Measurements from ENCODE around the gene EPC1.
"Not testable (repeated sequence)": the region's sequence is repeated elsewhere in the genome, so short reads cannot be mapped to it uniquely, and the experiment has no call there.

Gene EPC1

DNA sequence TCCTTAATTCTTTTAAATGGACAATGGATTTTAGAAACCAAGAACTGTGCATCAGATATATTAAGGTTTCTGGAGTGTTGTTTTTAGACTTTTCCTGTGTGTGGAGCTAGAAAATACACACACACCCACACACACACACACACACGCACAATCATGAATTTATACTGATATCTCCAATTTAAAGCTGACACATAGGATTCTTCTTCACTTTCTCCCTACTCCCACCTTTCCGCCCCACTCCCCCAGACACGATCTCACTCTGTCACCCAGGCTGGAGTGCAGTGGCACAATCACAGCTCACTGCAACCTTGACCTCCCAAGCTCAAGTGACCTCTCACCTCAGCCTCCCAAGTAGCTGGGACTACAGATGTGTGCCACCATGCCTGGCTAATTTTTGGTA lies 100.3 kb downstream of the EPC1 start:
- no peak for DNase-seq (ENCODE audit: insufficient read length, low spot score)
- TF ChIP-seq POU2F2 (IDR thresholded peaks at IDR 0.05; ENCODE audit: low read depth, low read length) = no peak
- no peak for TF ChIP-seq SPI1 (IDR thresholded peaks at IDR 0.05; ENCODE audit: low read depth, low read length)
- no peak for TF ChIP-seq POLR2AphosphoS5 (IDR thresholded peaks at IDR 0.05; ENCODE audit: low read depth, low read length)
- no peak for TF ChIP-seq POLR2A (IDR thresholded peaks at IDR 0.05; ENCODE audit: low read depth, low read length)
- no peak for TF ChIP-seq TAF1 (IDR thresholded peaks at IDR 0.05; ENCODE audit: low read depth, low read length)
- no peak for TF ChIP-seq PAX5 (IDR thresholded peaks at IDR 0.05; ENCODE audit: insufficient read depth, low read length, severe bottlenecking)
- FAIRE-seq = no peak

DNA sequence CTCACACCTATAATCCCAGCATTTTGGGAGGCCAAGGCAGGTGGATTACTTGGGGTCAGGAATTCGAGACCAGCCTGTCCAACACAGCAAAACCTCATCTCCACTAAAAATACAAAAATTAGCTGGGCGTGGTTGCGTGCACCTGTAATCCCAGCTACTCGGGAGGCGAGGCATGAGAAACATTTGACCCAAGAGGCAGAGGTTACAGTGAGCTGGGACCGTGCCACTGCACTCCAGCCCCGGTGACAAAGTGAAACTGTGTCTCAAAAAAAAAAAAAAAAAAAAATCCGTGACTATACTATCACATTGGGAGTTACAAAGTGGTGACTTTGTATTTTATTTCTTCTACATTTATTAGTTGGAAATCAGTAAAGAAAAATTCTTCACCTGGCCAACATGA lies 101.2 kb downstream of the EPC1 start:
- no peak for FAIRE-seq
- DNase-seq (ENCODE audit: insufficient read length, low spot score) = no peak
- TF ChIP-seq POLR2A (IDR thresholded peaks at IDR 0.05; ENCODE audit: low read depth, low read length) (no peak), POLR2AphosphoS5 (IDR thresholded peaks at IDR 0.05; ENCODE audit: low read depth, low read length) (no peak), PAX5 (IDR thresholded peaks at IDR 0.05; ENCODE audit: insufficient read depth, low read length, severe bottlenecking) (no peak), SPI1 (IDR thresholded peaks at IDR 0.05; ENCODE audit: low read depth, low read length) (no peak), POU2F2 (IDR thresholded peaks at IDR 0.05; ENCODE audit: low read depth, low read length) (no peak)

DNA sequence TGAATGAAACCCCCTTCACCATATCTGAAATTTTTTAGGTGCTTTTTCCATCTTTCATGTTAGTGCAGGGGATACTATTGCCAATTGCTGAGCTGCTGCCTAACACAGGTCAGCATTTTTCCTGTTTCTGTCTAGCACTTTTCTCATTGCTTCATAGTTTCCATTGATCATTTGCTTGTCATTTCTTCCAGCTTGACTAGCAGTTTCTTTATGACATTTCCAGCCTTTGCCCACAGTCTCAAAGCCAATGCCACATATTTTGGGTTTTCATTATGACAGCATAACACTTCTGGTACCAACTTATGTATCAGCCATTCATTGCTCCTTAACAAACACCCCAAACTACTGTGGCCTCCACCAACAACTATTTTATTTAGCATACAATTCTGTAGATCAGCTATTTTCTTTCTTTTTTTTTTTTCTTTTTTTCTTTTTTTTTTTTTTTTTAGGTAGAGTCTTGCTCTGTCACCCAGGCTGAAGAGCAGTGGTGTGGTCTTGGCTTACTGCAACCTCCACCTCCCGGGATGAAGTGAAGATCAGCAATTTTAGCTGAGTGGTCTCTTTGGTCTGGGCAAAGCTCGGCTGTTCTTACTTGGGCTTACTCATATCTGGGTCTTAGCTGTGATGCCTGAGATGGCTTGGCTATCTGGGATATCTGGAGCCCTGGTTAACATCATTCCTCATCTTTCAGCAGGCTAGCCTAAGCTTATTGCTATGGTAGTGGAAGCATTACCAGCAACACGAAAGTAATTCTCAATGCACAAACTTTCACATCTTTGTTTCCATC lies 102.3 kb downstream of the EPC1 start:
- TF ChIP-seq POLR2A (IDR thresholded peaks at IDR 0.05; ENCODE audit: low read depth, low read length) (no peak), SPI1 (IDR thresholded peaks at IDR 0.05; ENCODE audit: low read depth, low read length) (no peak), TAF1 (IDR thresholded peaks at IDR 0.05; ENCODE audit: low read depth, low read length) (no peak), PAX5 (IDR thresholded peaks at IDR 0.05; ENCODE audit: insufficient read depth, low read length, severe bottlenecking) (no peak), POU2F2 (IDR thresholded peaks at IDR 0.05; ENCODE audit: low read depth, low read length) (no peak), POLR2AphosphoS5 (IDR thresholded peaks at IDR 0.05; ENCODE audit: low read depth, low read length) (no peak)
- FAIRE-seq = no peak
- DNase-seq (ENCODE audit: insufficient read length, low spot score) = no peak

DNA sequence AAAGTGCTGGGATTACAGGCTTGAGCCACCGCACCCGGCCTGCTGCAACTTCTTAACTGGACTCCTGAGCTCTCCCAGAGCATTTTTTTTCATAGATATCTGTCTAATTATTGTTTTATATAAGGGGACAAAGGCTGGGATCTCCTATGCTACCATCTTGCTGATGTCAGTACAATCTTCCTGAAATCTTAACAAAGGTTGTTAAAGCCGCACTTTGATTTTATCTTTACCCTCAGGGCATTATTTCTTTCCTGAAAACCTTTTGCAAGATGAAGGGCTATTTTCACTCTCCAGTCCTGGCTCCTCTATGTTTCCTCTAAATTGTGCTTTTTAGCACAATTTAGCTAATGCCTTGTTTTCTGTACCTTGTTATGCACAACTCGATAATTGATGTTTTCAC lies 102.9 kb downstream of the EPC1 start:
- TF ChIP-seq SPI1 (IDR thresholded peaks at IDR 0.05; ENCODE audit: low read depth, low read length) (no peak), POLR2AphosphoS5 (IDR thresholded peaks at IDR 0.05; ENCODE audit: low read depth, low read length) (no peak), TAF1 (IDR thresholded peaks at IDR 0.05; ENCODE audit: low read depth, low read length) (no peak), POLR2A (IDR thresholded peaks at IDR 0.05; ENCODE audit: low read depth, low read length) (no peak), POU2F2 (IDR thresholded peaks at IDR 0.05; ENCODE audit: low read depth, low read length) (no peak), PAX5 (IDR thresholded peaks at IDR 0.05; ENCODE audit: insufficient read depth, low read length, severe bottlenecking) (no peak)
- DNase-seq (ENCODE audit: insufficient read length, low spot score) = no peak
- FAIRE-seq = no peak

DNA sequence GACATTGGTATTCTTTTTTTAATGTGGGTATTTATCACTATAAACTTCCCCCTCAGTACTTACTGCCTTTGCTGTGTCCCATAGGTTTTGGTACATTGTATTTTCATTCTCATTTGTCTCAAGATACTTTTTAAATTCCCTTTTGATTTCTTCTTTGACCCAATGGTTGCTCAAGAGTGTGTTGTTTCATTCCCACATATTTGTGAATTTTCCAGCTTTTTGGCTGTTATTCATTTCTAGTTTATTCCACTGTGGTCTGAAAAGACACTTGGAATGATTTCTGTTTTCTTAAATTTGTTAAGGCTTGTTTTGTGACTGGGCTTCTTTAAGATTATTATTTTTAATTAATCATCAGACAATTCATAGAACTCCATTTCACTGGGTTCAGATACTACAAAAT lies 105.0 kb downstream of the EPC1 start:
- TF ChIP-seq POU2F2 (IDR thresholded peaks at IDR 0.05; ENCODE audit: low read depth, low read length) (no peak), SPI1 (IDR thresholded peaks at IDR 0.05; ENCODE audit: low read depth, low read length) (no peak), POLR2AphosphoS5 (IDR thresholded peaks at IDR 0.05; ENCODE audit: low read depth, low read length) (no peak), POLR2A (IDR thresholded peaks at IDR 0.05; ENCODE audit: low read depth, low read length) (no peak), PAX5 (IDR thresholded peaks at IDR 0.05; ENCODE audit: insufficient read depth, low read length, severe bottlenecking) (no peak), TAF1 (IDR thresholded peaks at IDR 0.05; ENCODE audit: low read depth, low read length) (no peak)
- FAIRE-seq (no peak), DNase-seq (ENCODE audit: insufficient read length, low spot score) (no peak)

DNA sequence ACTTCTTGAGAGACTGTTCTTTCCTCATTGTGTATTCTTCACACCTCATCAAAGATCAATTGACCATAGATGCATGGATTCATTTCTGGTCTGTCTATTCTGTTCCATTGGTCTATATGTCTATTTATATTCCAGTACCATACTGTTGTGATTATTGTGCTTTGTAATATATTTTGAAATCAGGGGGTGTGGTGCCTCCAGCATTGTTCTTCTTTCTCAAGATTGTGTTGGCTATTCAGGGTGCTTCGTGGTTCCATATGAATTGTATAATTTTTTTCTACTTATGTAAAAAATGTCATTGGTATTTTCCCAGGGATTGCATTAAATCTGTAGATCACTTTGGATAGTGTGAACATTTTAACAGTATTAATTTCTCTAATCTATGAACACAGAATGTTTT lies 106.5 kb downstream of the EPC1 start:
- DNase-seq (ENCODE audit: insufficient read length, low spot score) (no peak), FAIRE-seq (no peak)
- TF ChIP-seq POU2F2 (IDR thresholded peaks at IDR 0.05; ENCODE audit: low read depth, low read length) (no peak), SPI1 (IDR thresholded peaks at IDR 0.05; ENCODE audit: low read depth, low read length) (no peak), POLR2AphosphoS5 (IDR thresholded peaks at IDR 0.05; ENCODE audit: low read depth, low read length) (no peak), POLR2A (IDR thresholded peaks at IDR 0.05; ENCODE audit: low read depth, low read length) (no peak), PAX5 (IDR thresholded peaks at IDR 0.05; ENCODE audit: insufficient read depth, low read length, severe bottlenecking) (no peak), TAF1 (IDR thresholded peaks at IDR 0.05; ENCODE audit: low read depth, low read length) (no peak)

DNA sequence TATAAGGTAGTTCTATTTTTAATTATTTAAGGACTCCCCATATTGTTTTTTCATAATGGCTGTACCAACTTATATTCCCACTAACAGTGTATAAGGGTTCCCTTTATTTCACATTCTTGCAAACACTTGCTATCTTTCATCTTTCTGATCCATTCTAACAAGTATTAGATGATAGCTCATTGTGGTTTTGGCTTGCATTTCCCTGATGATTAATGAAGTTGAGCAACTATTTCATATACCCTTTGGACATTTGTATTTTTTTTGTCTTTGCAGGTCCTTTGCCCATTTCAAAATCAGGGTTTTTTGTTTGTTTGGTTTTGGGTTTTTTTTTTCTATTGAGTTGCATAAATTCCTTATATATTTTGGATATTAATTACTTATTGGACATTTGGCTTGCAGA lies 107.2 kb downstream of the EPC1 start:
- TF ChIP-seq TAF1 (IDR thresholded peaks at IDR 0.05; ENCODE audit: low read depth, low read length) = no peak
- no peak for TF ChIP-seq SPI1 (IDR thresholded peaks at IDR 0.05; ENCODE audit: low read depth, low read length)
- no peak for TF ChIP-seq POU2F2 (IDR thresholded peaks at IDR 0.05; ENCODE audit: low read depth, low read length)
- no peak for TF ChIP-seq POLR2A (IDR thresholded peaks at IDR 0.05; ENCODE audit: low read depth, low read length)
- TF ChIP-seq PAX5 (IDR thresholded peaks at IDR 0.05; ENCODE audit: insufficient read depth, low read length, severe bottlenecking) = no peak
- TF ChIP-seq POLR2AphosphoS5 (IDR thresholded peaks at IDR 0.05; ENCODE audit: low read depth, low read length) = no peak
- no peak for FAIRE-seq
- no peak for DNase-seq (ENCODE audit: insufficient read length, low spot score)

DNA sequence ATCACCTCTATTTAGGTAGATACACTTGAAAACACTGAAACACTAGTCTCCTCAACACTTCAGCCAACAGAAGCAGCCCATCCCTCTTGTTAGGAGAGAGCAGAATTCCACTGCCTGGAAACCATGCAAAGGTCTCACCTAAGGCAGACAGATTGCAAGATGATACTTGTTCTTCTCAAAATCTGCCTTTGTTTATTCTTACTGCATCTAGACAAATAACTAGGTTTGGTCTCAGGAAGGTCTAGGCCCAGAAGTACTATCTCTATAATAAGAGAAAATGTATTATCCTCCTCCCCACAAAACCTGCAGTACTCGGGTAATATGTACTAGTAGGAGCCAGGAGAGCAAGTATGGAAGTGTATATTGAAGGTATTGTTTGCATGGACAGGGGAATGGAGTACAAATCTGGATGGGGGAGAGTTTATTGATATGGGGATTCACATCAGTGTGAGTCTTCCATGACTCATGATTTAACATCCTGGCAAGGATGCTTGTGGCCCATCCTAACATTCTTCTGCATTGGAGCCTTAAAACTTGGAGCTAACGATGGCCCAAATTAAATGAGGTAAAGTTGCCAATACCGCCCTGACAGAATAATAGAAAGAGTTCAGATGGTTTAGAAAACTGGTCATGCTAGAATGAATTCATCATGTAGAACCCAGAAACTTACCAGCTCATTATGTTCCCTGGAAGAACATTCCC lies 109.2 kb downstream of the EPC1 start:
- DNase-seq (ENCODE audit: insufficient read length, low spot score) (no peak), FAIRE-seq (no peak)
- TF ChIP-seq POU2F2 (IDR thresholded peaks at IDR 0.05; ENCODE audit: low read depth, low read length) = no peak
- no peak for TF ChIP-seq TAF1 (IDR thresholded peaks at IDR 0.05; ENCODE audit: low read depth, low read length)
- no peak for TF ChIP-seq SPI1 (IDR thresholded peaks at IDR 0.05; ENCODE audit: low read depth, low read length)
- no peak for TF ChIP-seq POLR2A (IDR thresholded peaks at IDR 0.05; ENCODE audit: low read depth, low read length)
- TF ChIP-seq POLR2AphosphoS5 (IDR thresholded peaks at IDR 0.05; ENCODE audit: low read depth, low read length) = no peak
- no peak for TF ChIP-seq PAX5 (IDR thresholded peaks at IDR 0.05; ENCODE audit: insufficient read depth, low read length, severe bottlenecking)

DNA sequence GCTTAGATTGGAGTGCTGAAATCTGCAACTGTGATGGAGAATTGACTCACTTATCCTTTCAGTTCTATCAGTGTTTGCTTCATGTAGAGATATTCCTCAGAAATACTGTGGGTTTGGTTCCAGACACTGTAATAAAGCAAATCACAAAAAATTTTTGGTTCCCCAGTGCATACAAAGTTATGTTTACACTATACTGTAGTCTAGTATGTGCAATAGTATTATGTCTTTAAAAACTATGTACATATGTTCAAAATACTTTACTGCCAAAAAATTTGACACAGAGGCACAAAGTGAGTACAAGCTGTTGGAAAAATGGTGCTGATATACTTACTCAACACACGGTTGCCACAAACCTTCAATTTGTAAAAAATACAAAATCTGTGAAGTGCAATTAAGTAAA lies 112.5 kb downstream of the EPC1 start:
- DNase-seq (ENCODE audit: insufficient read length, low spot score) (no peak), FAIRE-seq (no peak)
- TF ChIP-seq POLR2A (IDR thresholded peaks at IDR 0.05; ENCODE audit: low read depth, low read length) (no peak), PAX5 (IDR thresholded peaks at IDR 0.05; ENCODE audit: insufficient read depth, low read length, severe bottlenecking) (no peak), POLR2AphosphoS5 (IDR thresholded peaks at IDR 0.05; ENCODE audit: low read depth, low read length) (no peak), SPI1 (IDR thresholded peaks at IDR 0.05; ENCODE audit: low read depth, low read length) (no peak), TAF1 (IDR thresholded peaks at IDR 0.05; ENCODE audit: low read depth, low read length) (no peak)

DNA sequence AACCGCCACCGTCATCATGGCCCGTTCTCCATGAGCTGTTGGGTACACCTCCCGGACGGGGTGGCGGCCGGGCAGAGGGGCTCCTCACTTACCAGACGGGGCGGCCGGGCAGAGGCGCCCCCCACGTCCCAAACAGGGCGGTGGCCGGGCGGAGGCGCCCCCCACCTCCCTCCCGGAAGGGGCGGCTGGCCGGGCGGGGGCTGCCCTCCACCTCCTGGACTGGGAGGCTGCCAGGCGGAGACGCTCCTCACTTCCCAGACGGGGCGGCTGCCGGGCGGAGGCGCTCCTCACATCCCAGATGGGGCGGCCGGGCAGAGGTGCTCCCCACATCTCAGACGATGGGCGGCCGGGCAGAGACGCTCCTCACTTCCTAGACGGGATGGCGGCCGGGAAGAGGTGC lies 113.6 kb downstream of the EPC1 start:
- not testable (repeated sequence) for FAIRE-seq; DNase-seq (ENCODE audit: insufficient read length, low spot score)

Measured in GM12891 (cell line).